NCI-H187 treated with DMSO at 0.1 percent for 48 hours (cell line): Measurements from ENCODE around the gene CDK6.

Experiments
- DNase-seq: peaks from one replicate; lab custom pipeline; 2025; lab: John Stamatoyannopoulos, UW

CDK6 gene

GRCh38 chr7:92645114-92646061 lies 191.0 kb downstream of the CDK6 start:
- DNase-seq: no peak

GRCh38 chr7:92644406-92645113 lies 191.8 kb downstream of the CDK6 start:
- DNase-seq: no peak

DNA sequence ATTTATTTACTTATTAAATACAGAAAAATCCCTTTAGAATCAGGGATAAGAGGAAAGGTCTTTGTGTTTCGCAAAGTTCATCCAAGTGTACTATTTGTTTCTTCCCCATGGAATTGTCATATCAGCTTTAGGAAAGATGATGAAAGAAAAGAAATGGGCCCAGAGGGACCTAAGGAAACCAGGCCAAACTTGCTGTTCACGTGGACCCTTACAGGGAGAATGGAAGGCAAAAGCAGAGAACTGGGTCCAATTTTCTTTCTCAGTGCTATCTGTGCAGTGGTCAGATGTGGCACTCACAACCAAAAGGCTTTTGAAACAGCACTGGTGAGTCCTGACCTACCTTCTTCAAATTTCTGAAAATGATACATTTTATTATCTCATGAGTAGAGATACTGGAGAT lies 192.6 kb downstream of the CDK6 start:
- no peak for DNase-seq

DNA sequence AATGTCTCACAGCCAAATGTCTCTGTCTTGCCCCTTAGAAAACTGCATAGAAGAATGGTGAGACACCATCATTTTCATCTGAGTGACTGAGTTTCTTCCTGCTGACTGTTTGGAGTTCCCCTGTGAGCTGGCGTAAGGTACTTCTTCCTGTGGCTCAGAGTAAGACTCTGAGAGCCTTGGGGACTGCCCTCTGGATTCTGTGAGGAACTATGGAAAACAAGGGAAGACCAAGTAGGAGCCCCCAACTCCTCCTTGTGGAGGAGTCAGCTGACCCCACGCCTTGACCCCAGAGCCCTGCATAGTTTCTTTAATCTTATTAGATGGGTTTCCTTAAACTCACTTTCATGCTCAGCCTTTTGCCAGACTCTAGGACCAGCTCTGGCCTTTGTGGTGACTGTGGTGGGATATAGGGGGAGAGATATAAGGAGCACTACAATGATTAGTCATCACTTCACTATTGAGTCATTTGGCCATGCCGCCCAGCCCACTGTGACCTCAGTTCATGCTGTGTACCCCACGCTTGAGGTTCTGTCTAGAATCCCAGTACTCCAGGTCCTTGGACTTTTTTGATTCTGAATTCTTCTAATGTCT lies 194.4 kb downstream of the CDK6 start:
- no peak for DNase-seq

DNA sequence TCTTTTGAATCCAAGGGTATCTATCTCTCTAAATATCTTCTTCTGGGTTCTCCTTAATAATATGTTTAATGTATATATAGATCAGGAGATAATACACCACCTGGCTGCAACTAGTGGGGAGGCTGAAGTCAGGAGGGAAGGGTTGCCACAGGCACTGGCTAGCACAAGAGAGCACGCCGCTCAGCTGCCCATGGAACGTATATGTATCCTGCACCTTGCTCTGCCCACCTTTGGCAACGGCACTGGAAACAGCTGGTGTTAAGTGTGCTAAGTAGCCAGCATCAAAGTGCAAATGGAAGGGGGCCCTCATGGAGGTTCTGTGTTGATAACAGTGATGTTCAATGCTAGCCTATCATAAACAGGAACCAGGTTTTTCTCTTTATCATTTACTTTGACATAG lies 196.4 kb downstream of the CDK6 start:
- no peak for DNase-seq

DNA sequence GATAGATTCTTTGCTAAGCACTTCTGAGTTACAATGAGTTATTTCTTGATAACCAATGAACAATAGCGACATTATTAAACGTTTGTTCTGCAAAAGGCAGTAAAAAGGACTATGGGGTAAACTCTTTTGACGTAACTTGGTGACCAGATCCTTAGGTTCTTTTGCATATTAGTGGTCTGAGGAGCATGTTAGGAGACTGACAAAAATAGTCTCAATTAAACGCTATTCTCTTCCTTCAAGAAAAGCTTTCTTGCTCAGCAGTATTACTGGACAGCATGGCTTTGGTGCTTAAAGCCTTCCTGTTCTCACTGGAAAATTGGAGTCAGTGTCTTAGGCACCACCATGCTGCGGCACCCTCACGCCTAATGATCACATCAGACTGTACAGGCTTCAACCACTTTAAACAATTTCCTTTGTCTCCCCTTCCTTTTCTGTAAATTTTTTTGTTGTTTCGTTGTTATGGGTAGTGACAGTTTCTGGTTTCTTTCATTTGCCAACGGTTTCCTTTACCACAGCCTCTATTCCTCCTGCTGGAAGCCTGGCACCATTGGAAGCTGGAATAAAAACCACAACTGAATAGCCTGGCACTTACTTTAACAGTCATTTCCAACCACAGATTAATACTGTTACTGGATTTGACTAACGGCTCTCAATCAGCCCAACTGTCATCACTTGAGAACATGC lies 197.0 kb downstream of the CDK6 start:
- no peak for DNase-seq

DNA sequence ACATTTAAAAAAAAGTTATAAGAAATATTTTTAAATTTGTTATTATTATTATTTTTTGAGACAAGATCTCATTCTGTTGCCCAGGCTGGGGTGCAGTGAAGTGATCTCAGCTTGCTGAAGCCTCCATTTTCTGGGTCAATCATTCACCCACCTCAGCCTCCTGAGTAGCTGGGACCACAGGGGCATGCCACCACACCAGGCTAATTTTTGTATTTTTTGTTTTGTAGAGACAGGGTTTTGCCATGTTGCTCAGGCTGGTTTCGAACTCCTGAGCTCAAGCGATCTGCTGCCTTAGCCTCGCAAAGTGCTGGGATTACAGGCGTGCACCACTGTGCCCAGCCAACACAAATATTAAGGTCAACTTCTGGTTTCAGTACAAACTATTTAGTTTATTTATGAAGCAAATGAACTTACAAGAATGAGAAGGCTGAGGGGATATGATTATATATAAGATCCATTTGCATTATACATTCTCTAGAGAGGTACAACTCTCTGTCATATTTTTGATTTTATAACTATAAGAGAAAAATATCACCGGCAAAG lies 200.3 kb downstream of the CDK6 start:
- no peak for DNase-seq

DNA sequence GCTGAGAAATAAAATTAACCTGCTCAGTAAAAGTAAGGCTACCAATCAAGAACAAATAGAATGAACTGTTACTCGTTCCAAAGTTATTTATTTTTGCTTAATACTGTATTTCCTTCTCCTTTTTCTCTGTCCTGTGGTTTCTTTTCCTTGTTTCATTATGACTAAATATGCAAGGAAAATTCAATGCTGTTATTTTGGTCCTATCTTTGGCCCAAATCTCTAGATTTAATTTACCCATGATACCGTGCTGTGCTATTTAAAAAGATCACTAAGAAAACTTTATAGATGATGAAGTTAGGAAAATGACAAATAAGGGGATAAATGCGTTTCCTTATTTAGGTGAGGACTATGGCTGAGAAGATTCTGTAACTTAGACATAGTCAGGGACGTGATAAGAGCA lies 200.8 kb downstream of the CDK6 start:
- no peak for DNase-seq

- DNase-seq: no peak
Observed at GRCh38 chr7:92634924-92635519, 201.4 kb downstream of the CDK6 start.

DNA sequence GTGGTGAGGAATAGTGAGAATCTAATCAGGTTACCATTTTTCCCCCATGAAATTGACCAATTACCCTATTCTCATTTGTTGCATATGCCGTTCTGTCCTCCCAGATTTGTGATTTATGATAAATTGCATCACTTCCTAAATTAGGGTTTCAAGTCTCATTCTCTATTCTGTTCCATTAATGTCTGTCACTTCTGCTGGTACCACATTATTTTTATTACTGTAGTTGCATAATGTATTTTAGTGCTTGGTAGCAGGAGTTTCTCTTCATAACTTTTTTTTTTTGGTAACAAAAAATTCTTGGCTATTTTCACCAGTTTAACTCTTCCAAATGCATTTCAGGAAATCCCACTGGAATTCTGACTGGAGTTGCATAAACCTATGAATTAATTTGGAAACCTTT lies 202.2 kb downstream of the CDK6 start:
- DNase-seq: no peak

GRCh38 chr7:92633211-92633906 lies 203.0 kb downstream of the CDK6 start:
- DNase-seq: no peak

DNA sequence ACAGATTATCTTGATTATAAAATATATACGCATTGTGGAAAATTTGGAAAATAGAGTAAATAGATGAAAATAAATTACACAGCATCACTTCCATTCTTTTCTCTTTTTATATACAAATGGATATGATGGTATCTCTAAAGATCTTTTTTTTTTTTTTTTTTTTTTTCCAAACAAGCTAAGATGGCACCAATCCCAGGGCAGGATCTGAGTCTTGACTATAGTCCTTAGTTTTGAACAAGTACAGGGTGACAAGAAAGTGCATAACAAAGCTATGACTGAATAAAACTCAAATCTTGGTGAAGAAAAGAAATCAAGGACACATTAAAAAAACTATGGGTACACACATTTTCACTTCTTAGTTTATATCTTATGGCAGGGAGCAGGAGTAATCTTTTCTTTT lies 203.6 kb downstream of the CDK6 start:
- no peak for DNase-seq

DNA sequence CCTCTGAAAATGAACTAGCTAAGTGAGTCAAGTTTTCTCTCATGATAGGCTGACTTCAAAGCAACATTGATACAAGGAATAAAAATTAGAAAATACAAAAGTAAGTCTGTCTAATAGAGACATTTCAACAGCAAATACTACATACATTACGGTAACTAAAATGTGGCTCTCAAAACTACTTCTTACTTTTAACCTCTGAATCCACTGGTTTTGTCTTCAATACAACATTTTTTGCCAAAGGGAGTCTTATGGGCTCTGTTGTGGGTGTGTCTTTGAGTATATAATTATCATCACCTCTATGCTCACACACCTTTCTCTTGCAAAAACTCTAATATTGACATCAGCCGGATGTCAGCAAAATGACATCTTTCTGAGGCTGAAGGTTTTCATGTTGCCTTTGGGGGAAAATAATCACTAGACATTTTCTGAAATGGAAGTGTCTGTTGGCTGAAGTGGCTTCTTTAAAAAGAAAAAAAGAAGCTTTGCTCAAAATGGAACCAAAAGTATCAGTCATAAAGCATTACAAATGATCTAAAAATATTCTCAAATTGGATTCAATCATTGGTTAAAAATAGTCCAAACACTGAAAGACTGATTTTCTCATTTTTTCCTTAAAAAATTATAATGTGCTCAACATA lies 204.4 kb downstream of the CDK6 start:
- DNase-seq: no peak

- no peak for DNase-seq
Observed at GRCh38 chr7:92631067-92631849, 205.1 kb downstream of the CDK6 start.

- no peak for DNase-seq
Observed at GRCh38 chr7:92629779-92630178, 206.6 kb downstream of the CDK6 start.

DNA sequence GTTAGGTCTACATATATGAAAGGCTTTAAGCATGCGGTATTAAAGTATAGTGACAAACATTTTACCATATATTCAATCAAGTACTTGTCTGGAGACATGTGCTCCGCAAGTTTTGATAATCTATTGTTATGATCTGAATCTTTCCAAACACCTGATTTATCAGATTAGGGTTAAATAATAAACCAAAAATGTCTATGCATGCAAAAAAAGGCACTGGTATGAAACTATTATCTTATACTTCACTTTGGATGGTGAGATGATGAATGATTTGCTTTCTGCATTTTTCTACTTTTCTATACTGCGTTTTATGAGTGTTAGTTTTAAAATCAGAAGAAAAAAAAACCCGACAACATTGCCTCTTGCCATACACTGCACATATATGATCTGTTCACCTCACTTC lies 208.4 kb downstream of the CDK6 start:
- no peak for DNase-seq

GRCh38 chr7:92626281-92626809 lies 210.0 kb downstream of the CDK6 start:
- no peak for DNase-seq

GRCh38 chr7:92625617-92626016 lies 210.8 kb downstream of the CDK6 start:
- no peak for DNase-seq

GRCh38 chr7:92624298-92624996 lies 211.9 kb downstream of the CDK6 start:
- no peak for DNase-seq
